Endothelial cell of umbilical vein (primary cell): ENCODE results near the gene EAF1. TPM values are rescaled to one million over a fixed set of nuclear protein-coding genes. Genes with fewer than 3 reads are reported as not detected.

Source experiments
- BruUV-seq: library from RNA; stranded (reverse); fragments of 400-500 nt; replicated peaks from 2 replicates; lab custom pipeline; 2021; lab: Mats Ljungman, UMichigan
- CTCF ChIA-PET: fragments of 300-600, 350-600 bp; sonication (Branson Sonifier 250); formaldehyde crosslinking; loops from one replicate; lab custom pipeline; 2021; ENCODE audit warnings: antibody characterized with exemption, inconsistent platforms; lab: Charles Lee
- POLR2A ChIA-PET: fragments of 300-600, 350-600 bp; sonication (Branson Sonifier 250); formaldehyde crosslinking; loops from one replicate; lab custom pipeline; 2021; ENCODE audit warnings: antibody characterized with exemption, inconsistent platforms; lab: Charles Lee
- DNase-seq: peaks from one replicate; pipeline ENCODE4 v3.0.0-alpha.2; 2011; ENCODE audit warnings: low read depth, low spot score
- FAIRE-seq: peaks from 2 replicates; lab custom pipeline; 2011; peaks lifted over from hg19 to GRCh38; lab: Jason Lieb, UNC
- H2AFZ ChIP-seq: 2 replicates; pipeline ENCODE4 v1.6.0; 2012; ENCODE audit warnings: low read depth, low read length, control low read depth, inconsistent platforms
- H3K27ac ChIP-seq: 2 replicates; pipeline ENCODE4 v1.5.1; 2011; ENCODE audit warnings: low read depth, mild to moderate bottlenecking, control low read depth, low read length, moderate library complexity; ENCODE audit not compliant: insufficient read depth
- H3K27me3 ChIP-seq, 2 experiments: 2 replicates each; pipeline versions ENCODE4 v1.6.0 to v1.6.1; 2011; ENCODE audit warnings: low read length in 2 of 2, mixed read lengths in 1 of 2; ENCODE audit not compliant: control insufficient read depth in 2 of 2, insufficient read depth in 2 of 2
- H3K36me3 ChIP-seq, 2 experiments: 2 replicates in 1 of 2; 3 replicates in 1 of 2; pipeline ENCODE4 v1.5.1; 2011; ENCODE audit warnings: low read length in 2 of 2, mild to moderate bottlenecking in 1 of 2, moderate library complexity in 1 of 2; ENCODE audit not compliant: control insufficient read depth in 2 of 2, insufficient read depth in 2 of 2; ENCODE audit errors: extremely low read depth in 1 of 2
- H3K4me1 ChIP-seq: 3 replicates; pipeline ENCODE4 v1.5.1; 2011; ENCODE audit warnings: mild to moderate bottlenecking, low read length; ENCODE audit not compliant: control insufficient read depth, insufficient read depth; ENCODE audit errors: extremely low read depth
- H3K4me2 ChIP-seq: 2 replicates; pipeline ENCODE4 v1.6.1; 2011; ENCODE audit warnings: low read length, control low read depth, mixed read lengths; ENCODE audit not compliant: insufficient read depth
- H3K4me3 ChIP-seq, 3 experiments: fragments of 200-600 bp in 1 of 3; sonication (generic), shearing (Covaris generic) in 1 of 3; replicated peaks in 1 of 3; 2 replicates each; pipeline ENCODE4 v1.5.1; 2011 to 2016; ENCODE audit warnings: control low read depth in 3 of 3, low read length in 3 of 3, mild to moderate bottlenecking in 2 of 3, inconsistent platforms in 1 of 3, low read depth in 1 of 3, moderate library complexity in 1 of 3; ENCODE audit not compliant: insufficient read depth in 1 of 3
- H3K79me2 ChIP-seq: 2 replicates; pipeline ENCODE4 v1.6.0; 2012; ENCODE audit warnings: low read length, inconsistent platforms; ENCODE audit not compliant: control insufficient read depth, insufficient read depth
- H3K9ac ChIP-seq: replicated peaks from 2 replicates; pipeline ENCODE3; 2011; ENCODE audit warnings: low read length, control low read depth; ENCODE audit not compliant: insufficient read depth; ENCODE audit errors: extremely low read depth
- H3K9me1 ChIP-seq: replicated peaks from 3 replicates; pipeline ENCODE4 v1.6.0; 2011; ENCODE audit warnings: mild to moderate bottlenecking, low read length; ENCODE audit not compliant: control insufficient read depth, insufficient read depth; ENCODE audit errors: extremely low read depth
- H3K9me3 ChIP-seq: replicated peaks from 2 replicates; pipeline ENCODE4 v1.5.1; 2012; ENCODE audit warnings: low read length, inconsistent platforms; ENCODE audit not compliant: control insufficient read depth, insufficient read depth
- H4K20me1 ChIP-seq: replicated peaks from 2 replicates; pipeline ENCODE3; 2011; ENCODE audit warnings: mild to moderate bottlenecking, low read length; ENCODE audit not compliant: control insufficient read depth, insufficient read depth; ENCODE audit errors: extremely low read depth
- CTCF ChIP-seq, 2 donors: IDR thresholded peaks; 1 replicate in 1 of 2; 2 replicates in 1 of 2; pipeline ENCODE4 v1.5.1; 2011; ENCODE audit warnings: low read length in 2 of 2, mild to moderate bottlenecking in 2 of 2, moderate library complexity in 2 of 2, control low read depth in 1 of 2, inconsistent platforms in 1 of 2, low read depth in 1 of 2; ENCODE audit not compliant: insufficient read depth in 1 of 2; ENCODE audit errors: extremely low read depth in 1 of 2
- EZH2 ChIP-seq: IDR thresholded peaks from 2 replicates; pipeline ENCODE4 v1.6.1; 2012; ENCODE audit warnings: borderline replicate concordance, low read depth, mild to moderate bottlenecking, moderate library complexity, low read length, inconsistent platforms; ENCODE audit not compliant: severe bottlenecking
- GATA2 ChIP-seq: IDR thresholded peaks from 2 replicates; pipeline ENCODE4 v1.7.0; 2011; ENCODE audit warnings: low read depth, mild to moderate bottlenecking, moderate library complexity, mixed read lengths, low read length; ENCODE audit not compliant: insufficient read length, insufficient read depth
- JUN ChIP-seq: IDR thresholded peaks from 2 replicates; pipeline ENCODE4 v1.6.1; 2011; ENCODE audit warnings: borderline replicate concordance, low read depth; ENCODE audit not compliant: insufficient read length, insufficient read depth
- POLR2A ChIP-seq: IDR thresholded peaks from 2 replicates; pipeline ENCODE4 v1.6.1; 2012; ENCODE audit warnings: low read depth, mild to moderate bottlenecking, control low read depth, low read length
- POLR2AphosphoS5 ChIP-seq: IDR thresholded peaks from 2 replicates; pipeline ENCODE4 v1.6.1; 2012; ENCODE audit warnings: low read depth, mild to moderate bottlenecking, control low read depth, low read length, moderate library complexity; ENCODE audit not compliant: insufficient read depth
- dilution Hi-C: fragments of 300-500 bp; cut with MboI; formaldehyde crosslinking; loops from one replicate; pipeline ENCODE4 v1.15.0; 2019; ENCODE audit warnings: low sequenced_read_pairs; ENCODE audit not compliant: extremely low pct_ligation_motif_present
- intact Hi-C: fragments of 100-400 bp; cut with micrococcal nuclease; formaldehyde crosslinking; loops from one replicate; pipeline ENCODE4 v1.10.0; 2022
- polyA plus RNA-seq, 4 experiments: library from polyadenylated mRNA; depleted of rRNA in 3 of 4; stranded (reverse) in 3 of 4; unstranded in 1 of 4; fragments of >200 nt; gene quantifications; 2 replicates each; pipeline versions ENCODE4 v1.2.1 to v1.2.3, GENCODE V29; 2011 to 2012; ENCODE audit warnings: missing spikeins in 1 of 4
- total RNA-seq: library from RNA; stranded (reverse); gene quantifications from 2 replicates; pipeline ENCODE4 v1.2.3, GENCODE V29; 2021

The EAF1 gene
- total and polyA plus RNA-seq, 2 donors (not counting 3 experiments of a cell fraction or from before 2014, with no cell fraction given): 8.7 to 18.2 TPM

- Histone ChIP-seq H3K79me2 (no peaks in the 10 kb centered on the region), H3K9ac (no peak overlapping the region), H3K27ac (no peak overlapping the region), H4K20me1 (no peaks in the 10 kb centered on the region), H3K27me3 (peaks cover 3% of the 10 kb centered on the region in 2 experiments), H3K9me1 (no peaks in the 10 kb centered on the region), H2AFZ (no peak overlapping the region), H3K4me3 (no peak overlapping the region), H3K9me3 (no peaks in the 10 kb centered on the region), H3K4me2 (no peak overlapping the region), H3K4me1 (no peaks in the 10 kb centered on the region), H3K36me3 (no peaks in the 10 kb centered on the region)
- dilution Hi-C loops: no loop called here
- FAIRE-seq (no peak), DNase-seq (no peak)
- CTCF ChIA-PET: no interaction called here
- intact Hi-C loops: no loop called here
- POLR2A ChIA-PET: no interaction called here
- TF ChIP-seq CTCF (IDR thresholded peaks at IDR 0.05; ENCODE audit: extremely low read depth in 1 of 2, insufficient read depth in 1 of 2, low read depth in 1 of 2, low read length in 2 of 2) (no peak), JUN (no peak), GATA2 (no peak), EZH2 (no peak), POLR2A (no peak)
- BruUV-seq: no TSS peak
Observed at GRCh38 chr3:15486020-15486419, 58.6 kb downstream of the EAF1 start.

GRCh38 chr3:15486979-15487378, 59.6 kb downstream of the EAF1 start:
- Histone ChIP-seq H3K4me3 (no peak overlapping the region), H3K9me1 (no peaks in the 10 kb centered on the region), H3K9ac (no peak overlapping the region), H3K79me2 (no peaks in the 10 kb centered on the region), H3K36me3 (no peaks in the 10 kb centered on the region), H4K20me1 (no peaks in the 10 kb centered on the region), H2AFZ (no peak overlapping the region), H3K27ac (no peak overlapping the region), H3K4me1 (no peaks in the 10 kb centered on the region), H3K27me3 (peaks cover 3% of the 10 kb centered on the region in 2 experiments), H3K9me3 (no peaks in the 10 kb centered on the region), H3K4me2 (no peak overlapping the region)
- DNase-seq (no peak), FAIRE-seq (no peak)
- ChIA-PET POLR2A (no interaction called here), CTCF (no interaction called here)
- dilution Hi-C loops (no loop called here), intact Hi-C loops (no loop called here)
- no TSS peak for BruUV-seq
- TF ChIP-seq POLR2AphosphoS5: no peak
- no peak for TF ChIP-seq GATA2
